Nephron progenitor cell (in vitro differentiated cells): ENCODE measurements around the gene KRT38.
A peak's percentile ranks its signal among the peaks of the same experiment; 100 is the strongest.

ENCODE experiments used
- DNase-seq: peaks from one replicate; pipeline ENCODE4 v3.0.0; 2021
- H3K27ac Mint-ChIP-seq: 2 replicates; pipeline ENCODE4 v1.8.0; 2021; ENCODE audit warnings: mild to moderate bottlenecking, moderate library complexity, mixed read lengths
- H3K27me3 Mint-ChIP-seq: 2 replicates; pipeline ENCODE4 v1.8.0; 2021; ENCODE audit warnings: mild to moderate bottlenecking, low read depth, mixed read lengths; ENCODE audit not compliant: poor library complexity
- H3K36me3 Mint-ChIP-seq: 2 replicates; pipeline ENCODE4 v1.8.0; 2021; ENCODE audit warnings: low read depth, mixed read lengths
- H3K4me1 Mint-ChIP-seq: 2 replicates; pipeline ENCODE4 v1.8.0; 2021; ENCODE audit warnings: mixed read lengths
- H3K4me3 Mint-ChIP-seq: 2 replicates; pipeline ENCODE4 v1.8.0; 2021; ENCODE audit warnings: mild to moderate bottlenecking, moderate library complexity, mixed read lengths
- H3K9me3 Mint-ChIP-seq: 2 replicates; pipeline ENCODE4 v1.8.0; 2021; ENCODE audit warnings: mild to moderate bottlenecking, moderate library complexity, mixed read lengths
- CTCF ChIP-seq: fragments of 200-600 bp; sonication (generic); IDR thresholded peaks from 2 replicates; pipeline ENCODE4 v1.5.0; 2021; ENCODE audit warnings: antibody characterized with exemption

KRT38 gene

GRCh38 chr17:41483991-41484826 is 43.4 kb upstream of the KRT38 start:
- no peak overlapping the region for H3K4me3 Mint-ChIP-seq

GRCh38 chr17:41483531-41483930 is 42.7 kb upstream of the KRT38 start:
- DNase-seq, result no peak
- Mint-ChIP-seq H3K27ac (no peak overlapping the region), H3K4me3 (no peak overlapping the region), H3K4me1 (no peaks in the 10 kb centered on the region), H3K9me3 (no peaks in the 10 kb centered on the region), H3K36me3 (no peaks in the 10 kb centered on the region), H3K27me3 (peaks cover 17% of the 10 kb centered on the region)
- no peak for TF ChIP-seq CTCF

More at GRCh38 chr17:41483991-41484826, 43.4 kb upstream of the KRT38 start:
- H3K4me1 Mint-ChIP-seq, result no peaks in the 10 kb centered on the region
- DNase-seq, result no peak
- no peak for TF ChIP-seq CTCF
- no peaks in the 10 kb centered on the region for H3K9me3 Mint-ChIP-seq
- H3K27me3 Mint-ChIP-seq, result peaks cover 14% of the 10 kb centered on the region
- no peaks in the 10 kb centered on the region for H3K36me3 Mint-ChIP-seq
- no peak overlapping the region for H3K27ac Mint-ChIP-seq

- DNase-seq, result no peak
- Mint-ChIP-seq H3K4me1 (no peaks in the 10 kb centered on the region), H3K27ac (peak within 1 kb of the TSS; percentile 47), H3K9me3 (no peaks in the 10 kb centered on the region), H3K4me3 (no peak within 1 kb of the TSS), H3K27me3 (peaks cover 15% of the 10 kb centered on the region), H3K36me3 (no peaks in the 10 kb centered on the region)
- TF ChIP-seq CTCF, result no peak
Observed at GRCh38 chr17:41481036-41481435, 40.3 kb upstream of the KRT38 start, which contains the start of gene KRT35. Gene KRT35 (minus strand): TSS chr17:41481151. CDS start chr17:41481097, 54 bp downstream.

- Mint-ChIP-seq H3K4me3 (no peak overlapping the region), H3K27ac (no peak overlapping the region), H3K9me3 (no peaks in the 10 kb centered on the region), H3K36me3 (no peaks in the 10 kb centered on the region), H3K27me3 (peaks cover 15% of the 10 kb centered on the region), H3K4me1 (no peaks in the 10 kb centered on the region)
- TF ChIP-seq CTCF, result no peak
- no peak for DNase-seq
Observed at GRCh38 chr17:41480581-41480980, 39.8 kb upstream of the KRT38 start.

GRCh38 chr17:41480136-41480535 is 39.4 kb upstream of the KRT38 start:
- Mint-ChIP-seq H3K4me3 (no peak overlapping the region), H3K27ac (no peak overlapping the region), H3K4me1 (no peaks in the 10 kb centered on the region), H3K9me3 (no peaks in the 10 kb centered on the region), H3K36me3 (no peaks in the 10 kb centered on the region), H3K27me3 (peaks cover 15% of the 10 kb centered on the region)
- no peak for TF ChIP-seq CTCF
- DNase-seq, result no peak

- Mint-ChIP-seq H3K4me3 (no peak overlapping the region), H3K36me3 (no peaks in the 10 kb centered on the region), H3K27ac (no peak overlapping the region), H3K9me3 (peaks cover 6% of the 10 kb centered on the region), H3K4me1 (no peaks in the 10 kb centered on the region), H3K27me3 (peaks cover 13% of the 10 kb centered on the region)
- TF ChIP-seq CTCF, result no peak
- DNase-seq, result no peak
Observed at GRCh38 chr17:41478237-41478636, 37.5 kb upstream of the KRT38 start.
